ENCODE results near the gene PRRC2B.

The PRRC2B gene

DNA sequence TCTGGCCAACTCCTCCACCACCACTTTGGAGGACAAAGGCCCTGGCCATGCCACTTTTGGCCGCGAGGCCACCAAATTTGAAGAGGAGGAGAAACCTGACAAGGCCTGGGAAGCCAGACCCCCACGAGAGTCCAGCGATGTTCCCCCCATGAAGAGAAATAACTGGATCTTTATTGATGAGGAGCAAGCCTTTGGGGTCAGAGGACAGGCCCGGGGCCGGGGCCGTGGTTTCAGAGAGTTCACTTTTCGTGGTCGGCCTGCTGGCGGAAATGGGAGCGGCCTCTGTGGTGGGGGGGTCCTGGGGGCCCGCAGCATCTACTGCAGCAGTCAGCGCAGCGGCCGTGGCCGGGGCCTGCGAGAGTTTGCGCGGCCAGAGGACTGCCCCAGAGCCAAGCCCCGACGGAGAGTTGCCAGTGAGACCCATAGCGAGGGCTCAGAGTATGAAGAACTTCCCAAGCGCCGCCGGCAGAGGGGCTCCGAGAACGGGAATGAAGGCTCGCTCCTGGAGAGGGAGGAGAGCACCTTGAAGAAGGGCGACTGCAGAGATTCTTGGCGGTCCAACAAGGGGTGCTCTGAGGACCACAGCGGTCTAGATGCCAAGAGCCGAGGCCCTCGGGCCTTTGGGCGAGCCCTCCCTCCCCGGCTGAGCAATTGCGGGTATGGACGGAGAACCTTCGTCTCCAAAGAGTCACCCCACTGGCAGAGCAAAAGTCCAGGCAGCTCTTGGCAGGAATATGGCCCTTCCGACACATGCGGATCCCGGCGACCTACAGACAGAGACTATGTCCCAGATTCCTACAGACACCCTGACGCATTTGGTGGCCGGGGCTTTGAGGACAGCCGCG is 81.4 kb downstream of the PRRC2B start:
- DNase-seq: no peak

DNA sequence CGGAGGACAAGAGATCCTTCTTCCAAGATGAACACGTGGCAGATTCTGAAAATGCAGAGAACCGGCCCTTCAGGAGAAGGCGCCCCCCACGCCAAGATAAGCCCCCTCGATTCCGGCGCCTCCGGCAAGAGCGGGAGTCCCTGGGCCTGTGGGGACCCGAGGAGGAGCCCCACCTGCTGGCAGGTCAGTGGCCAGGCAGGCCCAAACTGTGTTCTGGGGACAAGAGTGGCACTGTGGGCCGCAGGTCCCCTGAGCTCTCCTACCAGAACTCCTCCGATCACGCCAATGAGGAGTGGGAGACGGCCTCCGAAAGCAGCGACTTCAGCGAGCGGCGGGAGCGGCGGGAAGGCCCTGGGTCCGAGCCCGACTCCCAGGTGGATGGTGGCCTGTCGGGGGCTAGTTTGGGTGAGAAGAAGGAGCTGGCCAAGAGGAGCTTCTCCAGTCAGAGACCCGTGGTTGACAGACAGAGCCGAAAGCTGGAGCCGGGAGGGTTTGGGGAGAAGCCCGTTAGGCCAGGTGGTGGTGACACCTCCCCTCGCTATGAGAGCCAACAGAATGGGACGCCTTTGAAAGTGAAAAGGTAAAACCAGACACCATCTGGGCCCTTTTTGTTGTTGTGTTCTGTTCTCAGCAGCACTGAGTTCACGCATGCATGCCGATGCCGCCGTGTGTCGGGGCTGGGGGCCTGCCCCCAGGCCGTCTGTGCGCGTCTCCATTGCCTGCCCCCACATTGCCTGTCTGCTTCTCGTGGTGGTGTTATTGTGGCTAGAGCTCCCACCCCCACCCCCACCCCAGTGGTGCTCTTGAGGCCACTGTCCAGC is 82.3 kb downstream of the PRRC2B start:
- no peak for DNase-seq

DNA sequence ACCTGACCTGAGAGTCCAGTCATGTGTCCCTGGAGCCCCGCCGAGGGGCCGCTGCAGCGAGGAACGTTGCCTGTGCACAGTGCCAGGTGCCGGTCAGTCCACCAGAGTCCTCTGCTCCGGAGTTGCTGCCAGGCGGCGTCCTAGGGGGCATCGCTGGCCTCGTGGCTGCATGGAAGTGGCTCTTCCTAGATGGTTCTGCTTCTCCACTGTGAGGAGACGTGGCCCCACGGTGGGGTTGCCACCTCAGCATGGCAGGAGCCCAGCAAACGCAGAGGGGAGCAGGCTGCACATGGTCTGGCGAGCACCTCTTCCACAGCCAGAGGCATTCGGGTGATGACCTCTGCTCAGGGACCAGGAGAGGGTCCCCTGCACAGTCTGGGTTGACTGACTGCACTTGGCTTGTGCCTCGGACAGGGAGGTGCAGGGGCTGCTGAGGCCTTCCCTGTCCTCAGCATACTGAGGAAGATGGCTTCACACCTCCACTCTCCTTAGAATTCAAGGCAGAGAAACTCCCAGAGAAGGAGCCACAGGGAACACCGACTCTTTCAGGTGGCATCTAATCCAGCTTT is 83.0 kb downstream of the PRRC2B start:
- no peak for DNase-seq

DNA sequence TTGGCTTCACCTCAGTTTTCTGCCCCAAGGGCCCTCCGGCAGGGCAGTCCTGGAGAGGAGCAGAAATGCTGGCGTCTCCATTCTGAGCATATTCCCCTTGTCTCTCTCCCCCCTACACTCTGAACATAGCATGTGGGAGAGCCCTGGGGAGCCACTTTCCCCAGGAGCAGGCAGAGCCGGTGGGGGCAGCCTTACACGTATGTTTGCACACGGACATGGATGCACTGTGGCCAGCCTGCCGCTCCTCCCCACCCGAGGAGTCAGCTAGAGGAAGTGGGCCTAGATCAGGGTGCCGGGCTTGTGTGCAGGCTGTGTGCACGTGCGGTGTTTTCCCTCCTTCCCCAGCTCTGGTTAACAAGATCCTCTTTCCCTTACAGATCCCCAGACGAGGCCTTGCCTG is 83.5 kb downstream of the PRRC2B start:
- no peak for DNase-seq

DNA sequence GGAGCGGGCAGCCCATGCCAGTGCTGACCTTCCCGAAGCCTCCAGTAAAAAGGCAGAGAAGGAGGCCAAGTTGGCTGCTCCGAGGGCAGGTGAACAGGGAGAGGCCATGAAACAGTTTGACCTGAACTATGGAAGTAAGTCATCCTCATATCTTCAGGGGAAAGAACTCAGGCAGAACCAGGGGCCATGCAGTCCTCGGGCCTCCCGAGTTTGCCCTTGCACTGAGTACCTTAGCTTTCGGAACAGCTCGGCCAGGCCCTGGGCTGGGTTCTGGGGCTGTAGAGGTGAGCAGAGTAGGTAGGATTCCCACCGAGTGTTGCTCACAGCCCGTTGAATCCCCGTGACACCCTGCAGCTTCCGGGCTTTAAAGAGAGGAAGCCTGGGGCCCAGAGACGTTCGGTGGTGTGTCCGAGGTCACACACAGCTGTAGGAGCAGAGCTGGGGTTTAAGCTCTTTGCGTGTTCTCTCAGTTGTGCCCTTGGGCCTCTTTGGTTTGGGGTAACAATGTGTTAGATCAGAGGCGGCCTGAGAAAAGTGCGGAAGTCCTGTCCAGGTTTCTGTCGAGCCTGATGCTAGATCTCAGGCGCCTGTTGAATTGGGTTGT is 84.0 kb downstream of the PRRC2B start:
- no peak for DNase-seq

DNA sequence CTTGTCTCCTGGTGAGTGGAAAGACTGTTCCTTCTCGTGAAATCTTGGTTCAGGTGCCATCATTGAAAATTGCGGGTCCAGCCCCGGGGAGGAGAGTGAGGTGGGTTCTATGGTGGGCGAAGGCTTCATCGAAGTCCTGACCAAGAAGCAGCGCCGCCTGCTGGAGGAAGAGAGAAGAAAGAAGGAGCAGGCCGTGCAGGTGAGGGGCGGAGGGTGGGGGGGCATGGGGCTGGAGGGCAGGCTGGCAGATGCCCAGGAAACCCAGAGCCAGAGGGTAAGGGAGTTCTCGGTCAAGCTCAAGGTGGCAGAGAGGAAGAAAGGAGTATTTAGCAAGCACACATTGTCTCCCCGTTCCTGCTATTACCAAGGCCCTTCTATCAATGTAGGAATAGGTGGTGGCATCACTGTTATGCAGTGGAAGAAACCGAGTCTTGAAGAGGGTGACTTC is 84.6 kb downstream of the PRRC2B start:
- DNase-seq: peak; percentile 67

DNA sequence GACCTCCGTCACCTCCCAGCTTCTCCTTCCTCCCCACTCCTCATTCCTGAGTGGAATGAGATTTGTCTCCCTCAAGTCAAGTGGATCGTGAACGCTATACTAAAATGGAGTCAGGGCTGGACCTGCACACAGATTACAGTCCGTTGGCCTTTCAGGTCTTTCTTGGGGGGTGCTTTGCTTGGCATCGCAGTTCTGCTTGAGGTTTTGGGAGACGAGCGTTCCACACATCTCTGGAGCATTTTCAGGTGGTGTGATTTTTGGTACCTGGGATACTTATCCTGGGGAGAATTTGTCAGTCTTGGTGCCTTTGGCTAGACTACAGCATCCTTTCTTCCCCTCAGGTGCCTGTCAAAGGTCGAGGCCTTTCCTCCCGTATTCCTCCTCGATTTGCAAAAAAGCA is 85.0 kb downstream of the PRRC2B start:
- DNase-seq: no peak

DNA sequence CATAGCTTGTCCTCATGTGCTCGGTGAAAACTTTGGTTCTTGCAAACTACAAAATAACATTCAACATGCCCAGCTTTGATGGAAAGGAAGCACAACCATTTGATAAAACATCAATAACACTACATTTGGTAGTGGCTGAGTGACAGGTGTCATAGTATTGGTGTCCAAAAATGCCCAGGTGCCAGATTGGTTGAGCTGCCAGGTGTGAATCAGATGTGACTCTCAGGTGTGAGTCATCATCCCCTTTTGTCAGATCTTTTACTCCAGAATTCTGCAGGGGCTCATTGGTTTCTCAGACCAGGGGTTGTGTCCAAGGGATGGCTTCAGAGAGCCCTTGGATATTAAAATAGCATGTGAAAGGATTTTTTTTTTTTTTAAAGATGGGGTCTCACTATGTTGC is 86.4 kb downstream of the PRRC2B start:
- DNase-seq: no peak

DNA sequence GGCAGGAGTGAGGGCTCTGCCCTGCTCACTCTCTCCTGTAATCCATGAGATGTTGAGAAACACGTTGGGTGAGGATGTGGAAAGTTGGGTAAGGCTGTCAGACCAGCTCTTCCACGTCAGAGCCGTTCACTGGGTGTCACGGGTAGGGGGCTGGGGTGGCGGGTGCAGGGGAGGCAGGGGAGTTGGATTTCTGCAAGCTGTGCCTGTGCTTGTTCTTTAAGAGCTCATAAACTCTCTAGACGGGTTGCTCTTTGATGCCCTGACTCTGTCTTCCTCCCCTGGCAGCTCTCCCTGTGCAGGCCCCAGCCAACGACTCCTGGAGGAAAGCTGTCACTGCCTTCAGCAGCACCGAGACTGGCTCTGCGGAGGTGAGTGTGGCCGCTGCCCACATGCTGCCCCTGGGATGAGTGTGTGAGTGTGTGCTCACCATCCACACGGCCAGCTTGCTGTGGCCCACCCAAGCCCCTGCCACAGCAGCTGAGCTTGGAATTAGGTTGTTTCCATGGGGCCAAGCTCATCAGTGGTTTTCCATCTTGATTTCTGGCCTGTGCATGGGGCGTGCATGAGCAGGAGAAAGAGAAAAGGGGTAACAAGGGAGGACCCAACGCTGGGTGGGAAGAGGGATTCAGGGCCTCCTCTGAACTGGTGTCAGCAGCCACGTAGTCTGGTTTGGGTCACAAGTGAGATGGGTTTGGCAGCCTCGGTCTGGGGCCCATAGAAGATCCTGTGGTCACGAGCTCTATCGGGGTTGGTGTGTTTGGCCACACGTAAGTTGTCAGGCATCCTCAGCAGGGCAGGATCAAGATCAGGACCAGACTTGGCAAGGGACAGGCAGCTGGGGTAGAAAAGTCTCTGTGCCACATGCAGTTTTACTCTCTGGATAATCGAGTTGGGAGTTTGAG is 87.8 kb downstream of the PRRC2B start:
- no peak for DNase-seq

DNA sequence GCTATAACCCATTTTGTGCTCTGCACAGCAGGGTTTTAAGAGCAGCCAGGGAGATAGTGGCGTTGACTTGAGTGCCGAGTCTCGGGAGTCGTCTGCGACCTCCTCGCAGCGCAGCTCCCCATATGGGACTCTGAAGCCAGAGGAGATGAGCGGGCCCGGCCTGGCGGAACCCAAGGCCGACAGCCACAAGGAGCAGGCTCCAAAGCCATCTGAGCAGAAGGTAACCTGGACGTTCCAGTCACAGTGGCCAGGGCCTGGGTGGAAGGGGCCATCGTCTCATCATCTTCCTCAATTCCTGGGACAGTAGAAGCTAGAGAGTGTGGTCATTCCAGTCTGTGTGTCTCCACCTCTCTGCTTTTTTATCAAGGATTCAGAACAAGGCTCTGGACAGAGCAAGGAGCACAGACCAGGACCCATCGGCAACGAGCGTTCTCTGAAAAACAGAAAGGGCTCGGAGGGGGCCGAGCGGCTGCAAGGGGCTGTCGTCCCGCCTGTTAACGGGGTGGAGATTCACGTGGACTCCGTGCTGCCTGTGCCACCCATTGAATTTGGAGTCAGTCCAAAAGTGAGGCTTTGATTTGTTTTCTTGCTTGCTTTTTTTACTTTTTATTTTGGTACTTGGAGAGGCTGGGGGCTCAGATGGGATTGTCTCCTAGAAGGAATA is 88.6 kb downstream of the PRRC2B start:
- no peak for DNase-seq

DNA sequence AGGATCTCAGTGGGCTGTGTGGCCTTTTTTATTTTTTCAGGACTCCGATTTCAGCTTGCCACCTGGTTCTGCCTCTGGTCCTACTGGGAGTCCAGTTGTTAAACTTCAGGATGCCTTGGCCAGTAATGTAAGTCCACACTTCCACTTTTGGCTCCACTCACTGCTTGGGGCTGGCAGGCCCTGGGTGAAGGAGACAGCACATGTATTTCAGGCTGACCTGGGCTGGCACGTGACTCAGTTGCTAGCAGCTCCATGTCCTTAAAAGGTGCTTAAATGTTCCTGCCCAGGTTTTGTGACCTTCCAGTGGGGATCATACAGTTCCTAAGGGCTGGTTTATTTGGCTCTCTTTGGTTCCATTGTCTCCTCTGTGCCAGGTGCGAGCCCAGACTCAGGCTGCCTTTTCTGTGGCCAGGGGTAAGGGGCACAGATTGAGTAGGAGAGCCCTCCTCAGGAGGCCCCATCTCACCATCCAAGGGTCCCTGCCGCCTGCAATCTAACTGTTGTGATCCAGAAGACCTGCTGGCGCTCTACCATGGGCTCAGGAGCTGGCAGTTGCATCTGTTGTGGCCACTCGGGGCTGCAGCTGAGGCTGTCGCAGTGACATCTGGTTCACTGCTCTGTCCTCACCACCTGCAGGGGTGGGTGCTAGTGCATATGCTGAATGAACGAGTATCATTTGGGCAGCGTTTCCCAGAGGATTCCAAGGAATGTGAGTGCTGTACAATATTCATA is 89.6 kb downstream of the PRRC2B start:
- DNase-seq: no peak

DNA sequence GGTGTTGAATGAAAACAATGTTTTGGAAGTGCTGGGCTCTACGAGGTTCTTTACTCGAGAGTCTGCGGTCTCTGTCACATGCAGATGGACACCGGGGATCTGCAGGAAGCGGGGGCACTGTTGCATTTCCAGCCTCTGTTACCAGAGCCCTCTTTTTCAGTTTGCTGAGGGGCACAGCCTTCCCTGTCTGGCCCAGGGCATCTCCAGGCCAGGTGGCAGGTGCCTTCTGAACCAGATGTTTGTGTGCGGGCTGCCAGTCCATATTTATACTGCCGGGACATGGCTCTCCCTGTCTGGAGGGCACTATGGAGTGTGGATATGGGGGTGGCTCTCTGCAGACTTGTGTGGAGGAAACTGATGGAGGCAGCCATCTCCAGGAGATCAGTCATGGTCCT is 90.2 kb downstream of the PRRC2B start:
- DNase-seq: no peak

DNA sequence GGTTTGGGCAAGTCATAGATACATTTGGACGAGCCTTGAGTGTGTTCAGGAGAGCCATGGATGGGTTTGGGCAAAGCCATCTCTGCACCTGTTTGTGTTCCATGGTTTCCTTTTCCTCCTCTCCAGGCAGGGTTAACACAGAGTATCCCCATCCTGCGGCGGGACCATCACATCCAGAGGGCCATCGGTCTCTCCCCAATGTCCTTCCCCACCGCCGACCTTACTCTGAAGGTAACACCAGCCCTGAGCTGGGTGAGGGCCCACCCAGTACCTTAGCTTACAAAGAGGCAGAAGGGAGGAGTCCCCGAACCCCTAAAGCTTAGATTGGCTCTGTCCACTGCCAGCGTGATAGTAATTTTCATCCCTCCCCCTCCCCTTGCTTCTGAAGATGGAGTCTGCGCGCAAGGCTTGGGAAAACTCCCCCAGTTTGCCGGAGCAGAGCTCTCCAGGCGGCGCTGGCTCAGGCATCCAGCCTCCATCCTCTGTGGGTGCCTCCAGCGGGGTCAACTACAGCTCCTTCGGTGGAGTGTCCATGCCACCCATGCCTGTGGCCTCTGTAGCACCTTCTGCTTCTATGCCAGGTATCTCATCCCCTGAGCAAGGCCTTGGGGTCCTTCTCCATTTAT is 90.8 kb downstream of the PRRC2B start:
- no peak for DNase-seq

DNA sequence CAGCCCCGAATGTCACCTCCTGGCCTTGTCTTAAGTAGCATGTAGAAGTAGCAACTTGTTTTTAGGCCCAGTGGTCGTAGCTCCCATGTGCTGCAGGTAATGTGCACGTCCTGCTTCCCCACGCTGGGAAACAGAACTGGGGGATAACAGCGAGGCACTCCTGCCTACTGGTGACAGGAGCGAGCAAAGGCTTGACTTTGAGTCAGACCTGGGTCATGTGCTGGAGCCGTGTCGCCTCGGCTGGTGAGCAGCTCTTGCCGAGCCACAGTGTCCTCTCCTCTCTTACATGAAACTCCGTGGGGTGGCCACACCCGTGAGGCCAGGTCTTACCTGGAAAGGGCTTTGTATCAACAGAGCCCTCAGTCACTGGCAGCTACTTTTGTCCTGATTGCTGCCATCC is 91.3 kb downstream of the PRRC2B start:
- no peak for DNase-seq

DNA sequence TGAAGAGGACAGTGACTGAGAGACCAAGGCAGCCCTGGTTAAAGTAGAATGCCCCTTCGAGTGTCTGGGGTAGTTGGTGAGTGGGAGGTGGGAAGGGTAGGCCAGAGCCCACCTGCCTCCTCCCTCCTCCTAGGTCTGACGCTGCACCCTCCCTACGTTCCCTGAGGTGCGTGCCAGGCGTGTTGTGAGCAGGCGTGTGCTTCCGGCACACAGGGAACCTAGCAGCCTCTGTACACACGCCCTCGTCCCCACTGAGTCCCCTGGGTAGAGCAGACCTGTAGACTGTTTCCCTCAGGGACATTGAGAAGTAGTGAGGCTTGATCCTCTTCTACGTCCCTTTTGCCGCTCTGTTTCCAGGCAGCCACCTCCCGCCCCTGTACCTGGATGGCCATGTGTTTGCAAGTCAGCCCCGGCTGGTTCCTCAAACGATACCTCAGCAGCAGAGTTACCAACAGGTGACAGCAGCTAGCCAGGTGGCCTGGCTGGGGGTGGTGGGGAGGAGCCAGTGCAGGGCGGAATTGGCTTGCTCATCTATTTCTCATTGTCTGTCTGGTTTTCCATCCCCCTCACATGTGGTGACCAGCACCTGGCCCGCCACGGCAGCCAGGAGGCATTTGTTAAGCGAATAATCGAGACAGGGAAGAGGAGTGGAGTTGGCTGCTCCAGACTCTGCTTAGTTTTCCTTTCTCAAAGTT is 92.0 kb downstream of the PRRC2B start:
- no peak for DNase-seq

DNA sequence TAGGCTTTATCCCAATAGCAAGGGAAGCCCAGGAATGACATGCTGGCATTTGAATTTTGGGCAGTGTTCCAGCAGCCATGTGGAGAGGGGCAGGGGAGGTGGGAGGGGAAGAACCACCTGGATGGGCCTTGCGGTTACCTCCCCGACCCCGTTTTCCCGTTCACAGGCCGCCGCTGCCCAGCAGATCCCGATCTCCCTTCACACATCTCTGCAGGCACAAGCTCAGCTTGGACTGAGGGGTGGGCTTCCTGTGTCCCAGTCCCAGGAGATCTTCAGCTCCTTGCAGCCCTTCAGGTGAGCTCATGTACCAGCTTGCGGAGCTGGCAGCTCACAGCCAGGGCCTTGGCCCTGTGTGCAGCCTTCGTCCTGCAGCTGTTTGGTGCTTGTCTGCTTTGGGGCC is 93.1 kb downstream of the PRRC2B start:
- DNase-seq: no peak

DNA sequence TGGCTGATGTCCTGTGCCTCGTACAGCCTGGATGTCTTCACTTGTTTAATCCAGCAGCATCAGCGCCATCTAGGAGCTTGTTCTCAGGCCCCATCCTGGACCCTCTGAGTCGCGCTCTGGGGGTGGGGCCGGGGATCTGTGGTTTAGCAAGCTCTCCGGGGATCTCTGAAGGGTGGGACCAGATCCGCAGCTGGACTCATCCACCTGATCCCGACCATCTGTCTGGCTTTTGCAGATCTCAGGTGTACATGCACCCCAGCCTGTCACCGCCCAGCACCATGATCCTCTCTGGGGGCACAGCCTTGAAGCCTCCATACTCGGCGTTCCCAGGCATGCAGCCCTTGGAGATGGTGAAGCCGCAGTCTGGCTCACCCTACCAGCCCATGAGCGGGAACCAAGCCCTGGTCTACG is 93.7 kb downstream of the PRRC2B start:
- DNase-seq: no peak

DNA sequence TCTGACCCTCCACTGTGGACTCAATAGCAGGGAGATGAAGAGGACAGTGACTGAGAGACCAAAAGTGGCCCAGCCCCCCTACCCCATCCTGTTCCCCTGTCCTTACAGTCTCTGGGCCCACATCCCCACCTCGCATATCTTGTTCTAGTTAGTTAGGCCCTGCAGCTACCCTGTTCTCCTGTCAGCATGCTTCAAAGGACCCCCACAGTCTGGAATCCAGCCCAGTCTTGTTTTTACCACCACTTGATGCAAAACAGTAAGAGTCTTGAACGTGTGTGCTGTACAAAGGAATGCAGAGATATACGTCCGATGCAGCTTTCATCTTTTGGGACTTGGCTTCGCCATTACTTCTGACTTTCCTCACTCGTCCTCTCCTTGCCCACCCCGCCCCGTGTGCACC is 96.6 kb downstream of the PRRC2B start:
- no peak for DNase-seq

DNA sequence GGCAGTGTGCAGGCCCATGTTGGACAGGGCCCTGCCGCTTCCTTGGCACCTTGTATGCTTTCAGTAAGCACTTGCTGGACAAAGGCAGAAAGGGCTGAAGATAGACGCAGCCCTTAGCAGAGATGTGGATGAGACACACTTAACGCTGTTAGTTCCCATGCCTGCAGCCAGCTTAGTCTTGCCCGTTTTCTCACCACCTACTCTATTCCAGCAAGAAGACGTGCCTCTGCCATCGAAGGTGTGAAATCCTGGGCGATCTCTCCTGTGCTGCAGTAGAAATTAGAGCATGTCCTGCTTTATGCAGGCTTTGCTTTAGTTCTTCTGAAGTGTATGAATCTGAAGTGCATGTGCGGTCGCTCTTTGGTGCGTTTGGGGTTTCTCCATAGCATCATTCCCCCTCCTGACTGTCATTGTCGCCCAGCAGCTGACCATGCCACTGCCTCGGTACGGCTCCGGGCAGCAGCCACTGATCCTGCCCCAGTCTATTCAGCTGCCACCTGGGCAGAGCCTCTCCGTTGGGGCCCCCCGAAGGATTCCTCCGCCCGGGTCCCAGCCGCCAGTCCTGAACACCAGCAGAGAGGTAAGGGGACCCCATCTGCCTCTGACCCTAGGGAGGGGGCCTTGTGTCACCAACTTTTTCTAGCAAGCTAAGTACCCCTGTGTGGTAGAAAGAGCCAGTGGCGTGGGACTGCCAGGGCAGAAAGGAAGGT is 97.3 kb downstream of the PRRC2B start:
- no peak for DNase-seq
